ENCODE measurements around the gene FKBP11.

GRCh38 chr12:48924617-48925303 lies 532 bp downstream of the FKBP11 start:
- TF ChIP-seq EZH2 (IDR thresholded peaks at IDR 0.05; ENCODE audit: low read depth, unreplicated experiment): no peak
- peak; percentile 51 to 72 for TF ChIP-seq CTCF (conservative IDR thresholded peaks at IDR 0.05; ENCODE audit: low read depth in 2 of 2)
- TF ChIP-seq EZH2phosphoT487 (IDR thresholded peaks at IDR 0.05; ENCODE audit: unreplicated experiment): no peak
- TF ChIP-seq REST (IDR thresholded peaks at IDR 0.05; ENCODE audit: unreplicated experiment): no peak
- peak; percentile 65 for TF ChIP-seq CREB1 (CRISPR knock-in tag; IDR thresholded peaks at IDR 0.05; ENCODE audit: low read depth)
- 0 out of 2 replicates have a peak, but pooled peaks have one; percentile 12 for TF ChIP-seq POLR2AphosphoS5 (IDR thresholded peaks at IDR 0.05; ENCODE audit: low read depth)

Data from GM23338 (cell line).